Measurements from ENCODE around the gene SH3GL2.

Gene SH3GL2

GRCh38 chr9:17622749-17623148, 43.9 kb downstream of the SH3GL2 start:
- TF ChIP-seq, protein P1, sequence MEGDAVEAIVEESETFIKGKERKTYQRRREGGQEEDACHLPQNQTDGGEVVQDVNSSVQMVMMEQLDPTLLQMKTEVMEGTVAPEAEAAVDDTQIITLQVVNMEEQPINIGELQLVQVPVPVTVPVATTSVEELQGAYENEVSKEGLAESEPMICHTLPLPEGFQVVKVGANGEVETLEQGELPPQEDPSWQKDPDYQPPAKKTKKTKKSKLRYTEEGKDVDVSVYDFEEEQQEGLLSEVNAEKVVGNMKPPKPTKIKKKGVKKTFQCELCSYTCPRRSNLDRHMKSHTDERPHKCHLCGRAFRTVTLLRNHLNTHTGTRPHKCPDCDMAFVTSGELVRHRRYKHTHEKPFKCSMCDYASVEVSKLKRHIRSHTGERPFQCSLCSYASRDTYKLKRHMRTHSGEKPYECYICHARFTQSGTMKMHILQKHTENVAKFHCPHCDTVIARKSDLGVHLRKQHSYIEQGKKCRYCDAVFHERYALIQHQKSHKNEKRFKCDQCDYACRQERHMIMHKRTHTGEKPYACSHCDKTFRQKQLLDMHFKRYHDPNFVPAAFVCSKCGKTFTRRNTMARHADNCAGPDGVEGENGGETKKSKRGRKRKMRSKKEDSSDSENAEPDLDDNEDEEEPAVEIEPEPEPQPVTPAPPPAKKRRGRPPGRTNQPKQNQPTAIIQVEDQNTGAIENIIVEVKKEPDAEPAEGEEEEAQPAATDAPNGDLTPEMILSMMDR (IDR thresholded peaks at IDR 0.05): no peak
- no peak for TF ChIP-seq ZFX (IDR thresholded peaks at IDR 0.05; ENCODE audit: borderline replicate concordance)

GRCh38 chr9:17623965-17624364, 45.1 kb downstream of the SH3GL2 start:
- no peak overlapping the region for H3K27ac ChIP-seq
- TF ChIP-seq ZFX (IDR thresholded peaks at IDR 0.05; ENCODE audit: borderline replicate concordance): no peak
- TF ChIP-seq, protein P1 (IDR thresholded peaks at IDR 0.05): no peak

More at GRCh38 chr9:17622749-17623148, 43.9 kb downstream of the SH3GL2 start:
- H3K27ac ChIP-seq: no peak overlapping the region

GRCh38 chr9:17624571-17624970, 45.7 kb downstream of the SH3GL2 start:
- no peak overlapping the region for H3K27ac ChIP-seq
- TF ChIP-seq, protein P1 (IDR thresholded peaks at IDR 0.05): no peak
- TF ChIP-seq ZFX (IDR thresholded peaks at IDR 0.05; ENCODE audit: borderline replicate concordance): no peak

DNA sequence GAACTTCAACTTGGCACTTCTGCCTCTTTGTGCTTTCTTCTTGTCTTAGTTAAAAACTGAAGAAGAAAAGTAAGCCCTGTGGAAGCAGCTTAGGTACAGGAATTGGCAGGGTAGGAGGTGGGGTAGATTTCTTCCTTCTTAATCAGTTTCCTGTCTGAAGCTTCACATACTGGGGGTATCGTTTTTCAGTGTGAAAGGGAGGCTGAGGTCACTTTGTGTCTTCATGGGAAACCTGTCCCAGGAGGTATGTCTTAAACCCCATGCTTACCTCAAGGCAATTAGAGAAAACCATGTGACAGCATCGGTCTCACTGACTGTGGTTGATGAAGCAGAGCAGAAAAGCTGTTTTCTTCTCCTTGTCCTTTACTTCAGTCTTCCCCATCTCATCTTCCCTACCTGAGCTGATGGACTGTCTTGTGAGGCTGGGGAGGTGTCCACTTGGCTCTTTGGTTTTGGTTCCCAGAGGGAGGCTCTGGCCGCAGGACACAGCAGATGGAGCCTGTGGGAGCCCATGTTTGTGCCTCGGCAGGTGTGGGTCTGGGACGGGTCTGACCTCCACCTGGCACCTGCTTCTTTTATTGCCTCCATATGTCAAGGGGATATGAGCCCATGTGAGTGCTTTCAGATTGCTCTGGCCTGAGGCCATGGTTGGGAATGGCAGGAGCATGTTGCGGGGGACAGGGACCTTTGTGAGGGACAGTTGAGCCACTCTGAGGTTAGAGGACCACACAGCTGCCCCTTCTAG, 47.0 kb downstream of the SH3GL2 start:
- TF ChIP-seq, protein P1 (IDR thresholded peaks at IDR 0.05): no peak
- no peak for TF ChIP-seq ZFX (IDR thresholded peaks at IDR 0.05; ENCODE audit: borderline replicate concordance)
- no peak overlapping the region for H3K27ac ChIP-seq

GRCh38 chr9:17627641-17628040, 48.8 kb downstream of the SH3GL2 start:
- no peak for TF ChIP-seq ZFX (IDR thresholded peaks at IDR 0.05; ENCODE audit: borderline replicate concordance)
- TF ChIP-seq, protein P1 (IDR thresholded peaks at IDR 0.05): no peak
- H3K27ac ChIP-seq: no peak overlapping the region

DNA sequence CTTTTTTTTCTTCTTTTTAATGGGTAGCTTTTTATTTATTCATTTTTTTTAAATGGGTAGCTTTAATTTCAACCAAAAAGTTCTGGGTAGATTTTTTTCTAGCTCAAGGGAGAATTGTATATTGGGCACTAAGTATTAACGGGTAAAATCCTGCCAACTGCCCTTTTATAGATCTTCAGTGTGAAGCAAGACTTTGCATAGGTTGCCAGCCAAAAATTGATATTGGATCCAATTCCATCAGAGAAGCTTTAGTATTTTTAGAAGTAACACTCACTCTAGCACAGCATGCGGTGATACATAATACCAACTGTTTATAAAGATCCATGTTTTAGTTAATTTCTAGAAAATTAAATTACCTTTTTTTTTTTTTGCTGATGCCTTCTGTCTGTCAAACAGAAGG, 49.8 kb downstream of the SH3GL2 start:
- TF ChIP-seq, protein P1 (IDR thresholded peaks at IDR 0.05): no peak
- TF ChIP-seq ZFX (IDR thresholded peaks at IDR 0.05; ENCODE audit: borderline replicate concordance): no peak
- no peak overlapping the region for H3K27ac ChIP-seq

DNA sequence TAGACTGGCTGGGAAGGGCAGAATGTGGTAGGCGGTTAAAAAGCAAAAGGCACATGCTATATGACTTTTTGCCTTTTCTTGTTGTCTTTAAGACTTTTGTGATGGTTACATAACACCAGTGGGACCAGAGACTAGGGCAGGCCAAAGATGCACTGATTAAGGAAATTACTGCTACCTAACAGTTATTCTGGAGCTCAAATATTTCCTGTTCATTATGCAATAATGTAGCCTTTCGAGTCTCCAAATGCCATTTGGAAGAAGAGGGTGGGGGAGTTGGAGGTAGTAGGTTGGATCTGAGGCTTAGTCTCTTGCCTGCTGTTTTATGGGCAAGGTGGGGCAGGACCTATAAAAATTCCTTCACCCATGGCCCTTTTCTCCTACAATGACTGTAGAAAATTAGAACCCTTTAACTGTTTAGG, 51.7 kb downstream of the SH3GL2 start:
- no peak overlapping the region for H3K27ac ChIP-seq
- TF ChIP-seq, protein P1 (IDR thresholded peaks at IDR 0.05): no peak
- no peak for TF ChIP-seq ZFX (IDR thresholded peaks at IDR 0.05; ENCODE audit: borderline replicate concordance)

Measured in 22Rv1 (cell line).